ENCODE measurements around the gene MEX3C. TPM values are rescaled to one million over a fixed set of nuclear protein-coding genes. Genes with fewer than 3 reads are reported as not detected.

MEX3C gene
- polyA plus RNA-seq, result 4.8 TPM

- H3K27me3 Mint-ChIP-seq, result no peaks in the 10 kb centered on the region
- peak within 1 kb of the TSS; percentile 93 to 98 (median 93) for H3K27ac Mint-ChIP-seq
- H3K36me3 Mint-ChIP-seq, result no peaks in the 10 kb centered on the region
- peaks cover 25 to 28% (median 25%) of the 10 kb centered on the region in 3 donors for H3K4me1 Mint-ChIP-seq
- peaks cover 0 to 2% (median 0%) of the 10 kb centered on the region in 3 donors for H3K9me3 Mint-ChIP-seq
- H3K4me3 Mint-ChIP-seq, result peak within 1 kb of the TSS; percentile 94 to 99 (median 96)
Measured at GRCh38 chr18:51197661-51198424, at the start of gene MEX3C. Gene MEX3C, minus strand, starts transcription at chr18:51197681. Its CDS starts 361 bp downstream, at chr18:51197320.

- H3K4me3 Mint-ChIP-seq, result no peak overlapping the region
- H3K4me1 Mint-ChIP-seq, result no peaks in the 10 kb centered on the region
- H3K27me3 Mint-ChIP-seq, result peaks cover 1% of the 10 kb centered on the region
- H3K9me3 Mint-ChIP-seq, result no peaks in the 10 kb centered on the region
- H3K27ac Mint-ChIP-seq, result no peak overlapping the region
- H3K36me3 Mint-ChIP-seq, result no peaks in the 10 kb centered on the region
Measured at GRCh38 chr18:51241226-51241625, 43.7 kb upstream of the MEX3C start.

GRCh38 chr18:51236225-51236624 is 38.7 kb upstream of the MEX3C start:
- peaks cover 1% of the 10 kb centered on the region for H3K27me3 Mint-ChIP-seq
- H3K4me1 Mint-ChIP-seq, result peaks cover 0 to 5% (median 0%) of the 10 kb centered on the region in 3 donors
- H3K9me3 Mint-ChIP-seq, result no peaks in the 10 kb centered on the region
- H3K4me3 Mint-ChIP-seq, result no peak overlapping the region
- no peaks in the 10 kb centered on the region for H3K36me3 Mint-ChIP-seq
- no peak overlapping the region for H3K27ac Mint-ChIP-seq

- no peak overlapping the region for H3K27ac Mint-ChIP-seq
- no peaks in the 10 kb centered on the region for H3K9me3 Mint-ChIP-seq
- H3K4me1 Mint-ChIP-seq, result peaks cover 0 to 5% (median 0%) of the 10 kb centered on the region in 3 donors
- H3K4me3 Mint-ChIP-seq, result no peak overlapping the region
- H3K27me3 Mint-ChIP-seq, result peaks cover 1% of the 10 kb centered on the region
- no peaks in the 10 kb centered on the region for H3K36me3 Mint-ChIP-seq
Measured at GRCh38 chr18:51235009-51235789, 37.7 kb upstream of the MEX3C start.

GRCh38 chr18:51234117-51235008 is 36.9 kb upstream of the MEX3C start:
- peaks cover 0 to 5% (median 0%) of the 10 kb centered on the region in 3 donors for H3K4me1 Mint-ChIP-seq
- H3K27me3 Mint-ChIP-seq, result peaks cover 1% of the 10 kb centered on the region
- no peaks in the 10 kb centered on the region for H3K36me3 Mint-ChIP-seq
- no peak overlapping the region for H3K4me3 Mint-ChIP-seq
- no peak overlapping the region for H3K27ac Mint-ChIP-seq
- no peaks in the 10 kb centered on the region for H3K9me3 Mint-ChIP-seq

GRCh38 chr18:51229328-51229727 is 31.8 kb upstream of the MEX3C start:
- peaks cover 0 to 3% (median 0%) of the 10 kb centered on the region in 3 donors for H3K4me1 Mint-ChIP-seq
- no peaks in the 10 kb centered on the region for H3K27me3 Mint-ChIP-seq
- H3K27ac Mint-ChIP-seq, result no peak overlapping the region
- H3K36me3 Mint-ChIP-seq, result no peaks in the 10 kb centered on the region
- H3K9me3 Mint-ChIP-seq, result peaks cover 0 to 2% (median 0%) of the 10 kb centered on the region in 3 donors
- no peak overlapping the region for H3K4me3 Mint-ChIP-seq

- Mint-ChIP-seq H3K27me3 (no peaks in the 10 kb centered on the region), H3K36me3 (no peaks in the 10 kb centered on the region), H3K4me3 (no peak overlapping the region), H3K27ac (no peak overlapping the region), H3K9me3 (peaks cover 0 to 2% (median 0%) of the 10 kb centered on the region in 3 donors), H3K4me1 (no peaks in the 10 kb centered on the region)
Measured at GRCh38 chr18:51227660-51228059, 30.2 kb upstream of the MEX3C start.

GRCh38 chr18:51226587-51227350 is 29.3 kb upstream of the MEX3C start:
- peaks cover 0 to 2% (median 0%) of the 10 kb centered on the region in 3 donors for H3K9me3 Mint-ChIP-seq
- H3K36me3 Mint-ChIP-seq, result no peaks in the 10 kb centered on the region
- H3K27me3 Mint-ChIP-seq, result no peaks in the 10 kb centered on the region
- H3K4me3 Mint-ChIP-seq, result no peak overlapping the region
- no peaks in the 10 kb centered on the region for H3K4me1 Mint-ChIP-seq
- no peak overlapping the region for H3K27ac Mint-ChIP-seq

- Mint-ChIP-seq H3K4me3 (no peak overlapping the region), H3K27ac (no peak overlapping the region), H3K4me1 (no peaks in the 10 kb centered on the region), H3K9me3 (peaks cover 0 to 3% (median 2%) of the 10 kb centered on the region in 3 donors), H3K27me3 (peaks cover 2% of the 10 kb centered on the region), H3K36me3 (no peaks in the 10 kb centered on the region)
Measured at GRCh38 chr18:51226068-51226467, 28.6 kb upstream of the MEX3C start.

- Mint-ChIP-seq H3K27ac (no peak overlapping the region), H3K36me3 (no peaks in the 10 kb centered on the region), H3K27me3 (no peaks in the 10 kb centered on the region), H3K9me3 (no peaks in the 10 kb centered on the region), H3K4me3 (no peak overlapping the region), H3K4me1 (peaks cover 0 to 4% (median 0%) of the 10 kb centered on the region in 3 donors)
Measured at GRCh38 chr18:51212606-51213005, 15.1 kb upstream of the MEX3C start.

GRCh38 chr18:51211552-51211951 is 14.1 kb upstream of the MEX3C start:
- no peak overlapping the region for H3K4me3 Mint-ChIP-seq
- no peaks in the 10 kb centered on the region for H3K27me3 Mint-ChIP-seq
- H3K27ac Mint-ChIP-seq, result no peak overlapping the region
- no peaks in the 10 kb centered on the region for H3K9me3 Mint-ChIP-seq
- H3K36me3 Mint-ChIP-seq, result no peaks in the 10 kb centered on the region
- H3K4me1 Mint-ChIP-seq, result peaks cover 0 to 4% (median 0%) of the 10 kb centered on the region in 3 donors

- peaks cover 0 to 2% (median 0%) of the 10 kb centered on the region in 3 donors for H3K9me3 Mint-ChIP-seq
- H3K4me1 Mint-ChIP-seq, result peaks cover 28 to 35% (median 32%) of the 10 kb centered on the region in 3 donors
Measured at GRCh38 chr18:51196811-51197660, 445 bp downstream of the MEX3C start.

GRCh38 chr18:51196118-51196810 is 1.2 kb downstream of the MEX3C start:
- Mint-ChIP-seq H3K4me3 (peak overlapping the region; percentile 90 to 99 (median 96)), H3K9me3 (peaks cover 0 to 2% (median 0%) of the 10 kb centered on the region in 3 donors), H3K27ac (peak overlapping the region; percentile 87 to 97 (median 93)), H3K36me3 (no peaks in the 10 kb centered on the region), H3K4me1 (peaks cover 32 to 40% (median 39%) of the 10 kb centered on the region in 3 donors), H3K27me3 (no peaks in the 10 kb centered on the region)

More at GRCh38 chr18:51196811-51197660, 445 bp downstream of the MEX3C start:
- Mint-ChIP-seq H3K36me3 (no peaks in the 10 kb centered on the region), H3K27ac (peak overlapping the region; percentile 92 to 98 (median 93)), H3K4me3 (peak overlapping the region; percentile 94 to 99 (median 96)), H3K27me3 (no peaks in the 10 kb centered on the region)

Measured in IgD-negative memory B cell (primary cell).